Choroid plexus epithelial cell (primary cell): ENCODE measurements around the gene RPS6KA5.
"Not testable (repeated sequence)": the region's sequence is repeated elsewhere in the genome, so short reads cannot be mapped to it uniquely, and the experiment has no call there.

Source experiments
- DNase-seq: peaks from one replicate; pipeline ENCODE4 v3.0.0-alpha.2; 2010; ENCODE audit warnings: low read depth
- H3K4me3 ChIP-seq: 2 replicates; pipeline ENCODE4 v1.5.1; 2011; ENCODE audit warnings: low read depth, mild to moderate bottlenecking, control low read depth, low read length, moderate library complexity
- TF ChIP-seq, protein P1 (sequence below): conservative IDR thresholded peaks from 2 replicates; pipeline ENCODE4 v1.5.1; 2011; ENCODE audit warnings: low read depth, mild to moderate bottlenecking, control low read depth, inconsistent platforms, low read length, moderate library complexity

The RPS6KA5 gene

DNA sequence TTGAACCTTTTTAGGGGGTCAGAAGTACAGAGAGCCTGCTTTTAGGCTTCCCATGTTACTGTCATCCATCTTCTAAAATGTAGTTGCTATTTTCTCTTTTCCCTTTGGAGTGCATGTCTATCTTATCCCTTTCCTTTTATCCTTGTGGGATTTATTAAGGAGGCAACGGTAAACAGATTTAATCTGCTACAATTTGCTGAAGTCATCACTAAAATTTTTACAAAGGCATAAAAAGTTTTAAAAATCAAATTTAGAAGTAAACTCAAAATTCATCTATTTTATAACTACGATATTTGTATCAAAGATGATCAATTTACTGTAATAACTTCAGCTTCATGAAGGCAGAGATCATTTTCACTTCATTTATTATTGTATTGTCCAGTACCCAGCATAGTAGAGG, 118.7 kb downstream of the RPS6KA5 start:
- DNase-seq: no peak
- TF ChIP-seq, protein P1, sequence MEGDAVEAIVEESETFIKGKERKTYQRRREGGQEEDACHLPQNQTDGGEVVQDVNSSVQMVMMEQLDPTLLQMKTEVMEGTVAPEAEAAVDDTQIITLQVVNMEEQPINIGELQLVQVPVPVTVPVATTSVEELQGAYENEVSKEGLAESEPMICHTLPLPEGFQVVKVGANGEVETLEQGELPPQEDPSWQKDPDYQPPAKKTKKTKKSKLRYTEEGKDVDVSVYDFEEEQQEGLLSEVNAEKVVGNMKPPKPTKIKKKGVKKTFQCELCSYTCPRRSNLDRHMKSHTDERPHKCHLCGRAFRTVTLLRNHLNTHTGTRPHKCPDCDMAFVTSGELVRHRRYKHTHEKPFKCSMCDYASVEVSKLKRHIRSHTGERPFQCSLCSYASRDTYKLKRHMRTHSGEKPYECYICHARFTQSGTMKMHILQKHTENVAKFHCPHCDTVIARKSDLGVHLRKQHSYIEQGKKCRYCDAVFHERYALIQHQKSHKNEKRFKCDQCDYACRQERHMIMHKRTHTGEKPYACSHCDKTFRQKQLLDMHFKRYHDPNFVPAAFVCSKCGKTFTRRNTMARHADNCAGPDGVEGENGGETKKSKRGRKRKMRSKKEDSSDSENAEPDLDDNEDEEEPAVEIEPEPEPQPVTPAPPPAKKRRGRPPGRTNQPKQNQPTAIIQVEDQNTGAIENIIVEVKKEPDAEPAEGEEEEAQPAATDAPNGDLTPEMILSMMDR: no peak
- no peak overlapping the region for H3K4me3 ChIP-seq

DNA sequence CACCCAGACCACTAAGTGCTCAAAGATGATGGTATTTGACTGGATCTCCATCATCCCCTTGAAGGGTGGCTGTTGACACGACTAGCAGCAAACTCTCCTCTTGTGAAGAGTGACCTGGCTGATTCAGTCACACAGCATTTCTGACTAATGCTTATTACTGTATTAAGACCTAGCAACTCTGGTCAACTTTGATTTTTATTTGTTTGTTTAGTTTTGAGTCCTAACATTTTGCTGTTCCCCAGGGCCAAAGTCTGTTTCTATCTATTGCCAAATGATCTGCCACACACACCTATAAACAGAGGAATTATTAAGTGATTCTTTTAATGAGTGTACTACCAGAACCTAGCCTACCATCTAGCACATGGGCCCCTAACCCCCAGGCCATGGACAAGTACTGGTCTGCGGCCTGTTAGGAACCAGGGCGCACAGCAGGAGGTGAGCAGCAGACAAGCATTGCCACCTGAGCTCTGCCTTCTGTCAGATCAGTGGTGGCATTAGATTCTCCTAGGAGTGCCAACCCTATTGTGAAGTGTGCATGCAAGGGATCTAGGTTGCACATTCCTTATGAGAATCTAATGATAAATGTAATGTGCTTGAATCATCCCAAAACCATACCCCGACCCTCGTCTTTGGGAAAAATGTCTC, 120.0 kb downstream of the RPS6KA5 start:
- no peak overlapping the region for H3K4me3 ChIP-seq
- DNase-seq: no peak
- TF ChIP-seq, protein P1: no peak

GRCh38 chr14:90939252-90939795, 121.1 kb downstream of the RPS6KA5 start:
- DNase-seq, H3K4me3 ChIP-seq: not testable (repeated sequence)

- TF ChIP-seq, protein P1: no peak
- H3K4me3 ChIP-seq: no peak overlapping the region
- no peak for DNase-seq
Measured at GRCh38 chr14:90938615-90939014, 121.8 kb downstream of the RPS6KA5 start.

GRCh38 chr14:90936757-90937440, 123.5 kb downstream of the RPS6KA5 start:
- H3K4me3 ChIP-seq: no peak overlapping the region
- TF ChIP-seq, protein P1: no peak
- DNase-seq: no peak

DNA sequence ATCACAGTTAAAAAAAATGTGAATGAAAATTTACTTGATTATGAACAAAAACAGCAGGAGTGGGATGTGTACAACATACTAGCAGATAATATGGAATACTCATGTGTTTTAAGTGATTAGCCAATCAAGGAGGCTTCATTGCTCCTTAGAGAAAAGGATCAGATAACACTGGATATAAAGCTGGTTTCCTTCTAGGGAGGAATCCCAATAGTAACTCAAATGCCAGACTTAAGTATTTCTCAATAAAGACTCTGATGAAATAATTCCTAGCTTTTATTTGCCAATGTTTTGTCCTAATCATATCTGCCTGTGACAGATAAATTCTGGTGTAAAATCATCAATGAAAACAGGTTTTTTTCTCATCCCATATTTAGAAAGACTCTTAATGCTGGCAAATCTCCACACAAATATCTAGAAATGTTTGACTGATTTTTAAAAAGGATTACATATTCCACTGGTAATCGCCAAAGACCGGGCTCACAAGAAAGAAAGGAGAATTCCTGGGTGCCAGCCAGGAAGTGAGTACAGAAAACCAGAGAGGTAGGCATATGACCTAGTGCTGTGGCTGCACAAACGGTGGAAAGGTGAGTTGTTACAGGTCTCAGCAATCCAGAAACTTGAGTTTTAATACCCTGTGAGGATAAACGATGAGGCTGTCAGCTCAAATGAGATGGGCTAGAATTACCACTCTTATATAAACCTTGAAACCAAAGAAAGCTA, 135.7 kb downstream of the RPS6KA5 start:
- TF ChIP-seq, protein P1: no peak
- DNase-seq: no peak
- no peak overlapping the region for H3K4me3 ChIP-seq

GRCh38 chr14:90922141-90922540, 138.3 kb downstream of the RPS6KA5 start:
- TF ChIP-seq, protein P1: no peak
- no peak overlapping the region for H3K4me3 ChIP-seq
- DNase-seq: no peak
